T-helper 9 cell (primary cell): Measurements from ENCODE around the gene C1orf94.

Experiments
- DNase-seq: peaks from one replicate; pipeline ENCODE4 v3.0.0-alpha.2; 2020

Gene C1orf94

DNA sequence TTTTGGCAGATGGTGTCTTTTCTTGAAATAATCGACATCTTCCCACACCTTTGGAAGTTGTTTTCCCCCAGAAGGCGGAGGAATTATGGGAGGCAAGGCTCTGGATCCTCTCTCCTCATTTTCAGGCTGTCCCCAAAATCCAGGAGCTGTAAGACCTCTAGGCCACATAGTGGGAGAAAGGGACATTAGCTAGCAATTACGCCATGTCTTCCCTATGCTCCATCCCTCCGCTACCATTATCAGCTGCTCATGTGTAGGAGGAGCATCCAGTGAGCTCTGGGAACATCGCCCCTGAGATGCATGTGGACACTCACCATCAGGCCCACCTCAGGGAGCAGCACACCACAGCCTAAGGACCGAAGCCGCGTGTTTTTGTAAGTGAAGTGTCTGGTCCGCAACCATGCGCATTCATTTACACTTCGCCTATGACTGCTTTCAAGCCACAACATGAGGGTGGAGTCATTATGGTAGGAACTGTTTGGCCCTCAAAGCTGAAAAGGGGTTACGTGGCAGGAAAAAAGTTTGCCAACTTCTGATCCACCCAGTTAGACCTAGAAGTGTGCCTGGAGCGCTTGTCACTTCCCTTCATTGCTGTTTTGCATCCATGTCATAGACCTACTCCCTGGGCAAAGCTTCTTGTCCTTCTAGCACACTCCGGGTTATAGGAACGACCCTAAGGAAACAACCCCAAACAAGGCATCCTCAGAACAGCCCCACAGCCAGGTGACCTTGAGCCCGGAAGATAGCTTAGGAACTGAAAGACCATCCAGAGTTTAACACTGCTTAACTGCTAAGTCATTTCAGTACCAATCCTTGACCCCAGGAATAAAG is 85.5 kb downstream of the C1orf94 start:
- DNase-seq, result no peak

DNA sequence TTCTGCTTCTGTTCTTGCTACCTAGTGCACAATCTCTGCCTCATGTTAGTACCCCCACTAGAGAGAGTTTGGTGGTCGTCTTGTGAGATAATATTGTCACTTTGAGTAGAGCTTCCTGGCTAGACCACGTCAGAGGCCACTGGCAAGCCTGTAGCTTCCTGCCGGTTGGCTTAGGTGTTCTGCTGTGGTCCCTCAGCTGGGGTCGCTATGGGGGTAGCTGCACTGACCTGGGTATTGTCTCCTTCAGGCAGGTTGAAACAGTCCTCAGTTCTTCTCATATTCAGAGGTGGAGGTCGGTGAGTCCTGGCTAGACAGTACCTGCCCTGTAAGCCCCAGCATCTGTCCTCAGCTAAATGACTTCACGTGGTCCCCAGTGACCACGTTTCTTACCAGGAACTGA is 86.2 kb downstream of the C1orf94 start:
- no peak for DNase-seq

DNA sequence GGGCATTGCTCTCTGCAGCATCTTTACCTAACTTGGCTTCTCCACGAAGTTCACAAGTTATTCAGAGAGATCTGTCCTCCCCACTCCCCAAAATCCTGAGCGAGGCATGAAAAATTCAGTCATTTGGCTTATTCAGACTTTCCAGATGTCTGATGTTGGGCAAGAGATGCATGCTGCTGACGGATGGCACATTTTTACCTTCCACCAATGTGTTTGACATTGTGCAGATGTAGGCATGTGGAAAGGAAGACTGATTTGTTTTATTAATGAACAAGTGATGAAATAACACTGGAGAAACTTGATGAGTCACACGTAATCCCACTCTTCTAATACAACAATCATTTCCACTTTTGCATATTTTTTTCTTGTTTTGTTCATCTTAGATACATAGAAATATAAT is 86.7 kb downstream of the C1orf94 start:
- DNase-seq, result no peak

DNA sequence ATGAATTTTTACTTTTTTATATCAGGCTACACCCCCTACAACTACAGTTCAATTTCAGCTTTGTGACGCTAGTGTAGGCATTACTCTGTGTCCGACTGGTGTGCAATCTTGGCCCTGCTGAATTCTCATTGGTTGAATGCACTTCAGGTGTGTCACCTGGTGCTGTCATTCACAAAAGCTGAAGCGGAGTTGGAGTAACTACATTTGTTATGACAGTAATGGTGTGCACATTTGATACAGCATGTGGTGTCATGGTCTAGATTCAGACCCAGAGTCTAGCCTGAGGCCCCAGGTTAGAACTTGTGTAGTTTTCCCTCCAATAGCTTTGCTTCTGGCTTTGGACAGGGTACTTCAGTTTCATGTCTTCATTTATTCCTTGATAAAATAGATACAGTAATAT is 88.7 kb downstream of the C1orf94 start:
- DNase-seq, result no peak

DNA sequence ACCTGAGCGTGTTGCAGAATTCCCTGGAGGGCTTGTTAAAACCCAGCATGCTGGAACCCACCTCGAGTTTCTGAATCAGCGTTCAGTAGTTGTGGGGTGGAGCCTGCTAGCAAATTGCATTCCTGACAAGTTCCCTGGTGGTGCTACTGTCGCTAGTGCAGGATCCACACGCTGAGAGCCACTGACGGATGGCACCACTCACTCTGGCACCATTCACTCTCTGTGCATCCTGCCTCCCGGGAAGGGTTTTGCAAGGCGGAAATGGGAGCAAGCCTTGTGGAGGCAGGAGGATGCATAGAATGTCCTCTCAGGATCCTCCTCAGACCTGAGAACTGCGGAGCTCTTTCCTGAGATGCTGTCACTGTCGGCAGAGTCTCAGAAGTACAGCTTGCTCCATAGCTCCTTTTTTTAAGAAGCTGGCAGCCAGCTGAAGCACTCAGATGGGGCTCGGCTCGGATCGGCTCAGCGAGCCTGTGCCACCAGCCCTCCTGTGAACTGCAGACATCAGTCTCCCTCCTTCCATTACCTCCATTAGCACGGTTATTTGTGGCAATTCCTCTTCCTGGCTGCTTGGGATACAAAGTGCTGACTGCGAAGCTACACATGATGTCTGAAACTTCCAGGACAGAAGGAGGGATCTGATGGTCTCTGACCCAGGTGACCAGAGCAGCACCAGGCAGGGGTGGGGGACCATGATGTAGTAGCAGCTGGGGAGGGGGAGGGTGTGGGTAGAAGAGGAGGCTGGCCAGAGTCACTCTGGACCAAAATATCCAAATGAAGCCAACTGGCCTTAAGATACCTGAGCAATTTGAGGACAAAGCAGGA is 89.6 kb downstream of the C1orf94 start:
- no peak for DNase-seq

DNA sequence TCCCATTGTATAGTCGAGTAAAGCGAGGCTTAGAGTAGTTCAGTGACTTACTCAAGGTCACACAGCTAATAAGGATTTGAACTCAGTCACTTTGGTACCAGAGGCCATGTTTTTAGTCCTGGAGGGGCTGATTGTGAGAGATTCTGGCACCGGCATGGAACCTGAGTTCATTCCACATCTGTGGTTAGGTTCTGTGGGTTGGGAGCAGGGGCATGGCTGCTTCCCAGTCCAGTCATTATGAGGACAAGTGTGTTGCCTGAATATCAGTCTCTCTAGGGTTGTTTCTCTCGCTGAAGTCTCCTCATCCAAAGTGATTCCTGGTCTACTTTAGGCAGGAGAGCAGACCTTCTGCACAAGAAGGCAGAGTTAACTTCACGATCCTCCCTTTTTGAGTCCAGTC is 90.6 kb downstream of the C1orf94 start:
- DNase-seq, result no peak

DNA sequence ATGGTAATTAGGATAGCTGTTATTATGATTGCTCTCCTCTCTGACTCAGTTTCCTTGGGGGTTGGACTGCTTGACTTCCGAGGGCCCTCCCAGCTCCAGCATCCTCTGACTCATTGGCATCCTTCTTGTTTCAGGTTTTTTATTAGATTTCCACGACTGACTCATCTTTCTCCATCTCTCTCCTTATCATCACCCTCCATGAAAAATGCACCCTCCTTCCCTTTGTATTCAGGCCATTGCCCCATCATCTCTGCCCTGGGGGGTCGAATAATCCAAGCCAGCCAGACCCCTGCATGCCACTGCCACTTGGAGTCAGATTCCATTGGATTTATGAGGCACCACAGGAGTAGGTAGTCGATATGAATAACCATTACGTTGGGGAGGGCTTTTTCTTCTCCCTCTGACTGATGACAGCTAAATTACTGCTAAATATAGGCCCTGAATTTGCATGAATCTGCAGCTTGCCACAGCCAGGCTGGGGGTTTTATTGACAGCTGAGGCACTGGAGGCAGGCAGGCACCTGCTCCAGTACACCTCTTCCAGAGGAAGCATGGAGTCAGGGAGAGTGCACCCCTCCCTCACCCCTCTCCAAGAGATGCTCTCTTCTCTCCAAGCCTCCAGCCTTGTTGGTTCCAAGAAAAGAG is 91.7 kb downstream of the C1orf94 start:
- no peak for DNase-seq
